Activated gamma-delta T cell treated with Interleukin-2 at 50 U/mL for 16 hours (primary cell): Measurements from ENCODE around the gene SRGAP1.
"Not testable (repeated sequence)": the region's sequence is repeated elsewhere in the genome, so short reads cannot be mapped to it uniquely, and the experiment has no call there.

Experiments used
- DNase-seq: peaks from one replicate; pipeline ENCODE4 v3.0.0-alpha.2; 2020

The SRGAP1 gene

DNA sequence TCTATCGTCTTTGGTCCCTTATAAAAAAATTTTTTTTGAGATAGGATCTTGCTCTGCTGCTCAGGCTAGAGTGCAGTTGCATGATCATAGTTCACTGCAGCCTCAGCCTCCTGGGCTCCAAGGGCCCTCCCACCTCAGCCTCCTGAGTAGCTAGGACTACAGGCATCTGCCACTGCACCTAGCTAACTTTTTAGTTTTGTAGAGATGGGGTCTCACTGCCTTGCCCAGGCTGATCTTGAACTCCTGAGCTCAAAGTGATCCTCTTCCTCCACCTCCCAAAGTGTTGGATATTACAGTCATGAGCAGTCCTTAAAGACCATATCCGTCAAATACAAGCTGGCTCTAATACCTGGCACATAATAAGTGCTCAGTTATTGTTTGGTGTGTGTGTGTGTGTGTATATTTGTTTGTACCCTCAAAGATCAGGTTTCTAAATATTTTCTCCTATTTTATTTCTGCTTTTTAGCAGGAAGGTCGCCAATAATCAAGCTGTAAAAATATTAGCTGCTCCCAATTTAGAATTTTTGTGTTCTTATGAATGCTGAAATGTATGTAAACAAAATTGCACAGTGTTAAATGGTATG is 30.5 kb downstream of the SRGAP1 start:
- DNase-seq = no peak

DNA sequence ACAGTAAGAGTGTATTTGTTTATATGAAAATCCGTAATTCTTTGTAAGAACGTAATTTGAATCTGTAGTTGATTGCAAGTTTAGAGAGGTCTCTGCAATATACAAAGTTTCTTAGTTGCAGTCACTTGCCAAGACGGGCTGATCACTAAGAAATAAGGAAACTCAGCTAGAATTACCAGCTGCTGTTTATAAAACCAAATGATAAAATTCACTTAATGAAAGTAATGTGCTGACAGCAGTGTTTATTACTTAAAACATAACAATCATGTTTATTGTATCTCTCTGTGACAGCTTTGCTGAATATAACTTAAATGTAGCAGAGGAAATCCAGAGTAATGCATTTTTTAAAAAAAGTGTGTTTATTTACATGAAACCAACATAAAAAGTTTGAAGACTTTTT is 31.2 kb downstream of the SRGAP1 start:
- DNase-seq = no peak

GRCh38 chr12:63876980-63877379 is 32.5 kb downstream of the SRGAP1 start:
- no peak for DNase-seq

DNA sequence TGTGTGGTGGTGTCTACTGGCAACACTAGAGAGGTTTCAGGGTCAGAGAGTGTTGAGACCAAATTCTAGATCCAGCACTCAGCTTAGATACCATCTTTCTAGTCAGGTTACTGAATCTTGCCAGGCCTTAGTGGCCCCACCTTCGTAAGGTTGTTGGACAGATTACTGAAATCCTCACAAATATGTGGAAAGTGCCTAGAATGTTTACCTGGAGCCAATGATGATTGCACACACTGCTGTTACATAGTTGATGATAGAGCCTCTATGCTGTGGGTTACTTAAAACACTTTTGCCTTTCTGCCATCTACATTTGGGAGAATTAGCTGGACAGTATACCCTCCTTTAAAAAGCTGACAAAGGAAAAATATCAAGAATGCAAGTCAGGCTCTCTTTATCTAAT is 33.2 kb downstream of the SRGAP1 start:
- no peak for DNase-seq

- DNase-seq = not testable (repeated sequence)
Observed at GRCh38 chr12:63880235-63880634, 35.7 kb downstream of the SRGAP1 start.

- DNase-seq = no peak
Observed at GRCh38 chr12:63880742-63881263, 36.3 kb downstream of the SRGAP1 start.

DNA sequence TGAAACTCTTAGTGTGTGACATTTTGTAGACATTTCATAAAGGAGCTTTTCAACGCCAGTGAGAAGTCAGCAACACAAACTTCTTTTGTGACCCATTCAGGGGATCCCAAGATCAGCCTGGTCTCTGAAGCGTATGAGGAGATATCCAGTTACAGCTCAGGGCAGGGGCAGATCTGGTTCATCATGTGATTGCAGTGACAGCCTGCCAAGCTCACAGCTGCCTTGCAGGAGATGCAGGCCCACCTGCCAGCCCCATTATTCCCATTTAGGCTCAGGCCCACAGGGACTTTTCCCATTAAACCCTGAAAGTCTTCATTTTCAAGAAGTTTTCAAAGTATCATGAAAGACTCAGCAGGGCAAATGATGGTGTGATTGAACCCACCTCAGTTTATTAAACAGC is 38.3 kb downstream of the SRGAP1 start:
- no peak for DNase-seq

GRCh38 chr12:63885401-63885800 is 40.9 kb downstream of the SRGAP1 start:
- no peak for DNase-seq

DNA sequence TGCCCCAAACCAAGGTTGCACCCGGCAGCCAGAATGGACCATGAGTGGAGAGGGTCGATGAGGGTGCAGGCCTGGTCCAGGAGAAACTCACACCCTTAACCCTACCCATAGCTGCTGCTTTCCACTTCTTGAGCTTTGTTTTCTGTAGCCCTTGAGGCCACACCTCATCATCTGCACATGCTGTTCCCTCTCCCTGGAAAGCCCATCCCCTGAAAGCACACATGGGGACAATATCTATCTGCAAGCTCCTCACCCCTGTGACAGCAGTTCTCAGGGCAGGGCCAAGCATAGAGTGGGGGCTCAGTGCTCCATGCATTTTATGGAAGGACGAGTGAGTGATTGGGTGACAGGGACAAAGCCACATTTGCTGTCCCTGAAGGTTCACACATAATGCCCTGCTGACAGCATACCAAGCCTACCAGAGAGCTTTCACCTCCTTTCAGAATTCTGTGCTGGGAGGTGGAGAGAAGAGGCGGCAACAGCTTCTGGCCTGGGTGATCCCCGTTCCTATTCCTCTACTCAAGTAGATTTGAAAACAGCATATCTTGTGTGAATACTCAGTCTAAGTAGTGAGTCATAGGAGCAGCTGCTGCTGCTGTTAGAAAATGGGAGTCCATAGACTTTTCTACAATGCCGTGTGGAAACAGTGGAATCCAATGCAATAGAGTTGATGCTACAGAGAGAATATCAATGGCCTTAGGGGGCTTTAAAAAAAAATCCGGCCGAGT is 44.6 kb downstream of the SRGAP1 start:
- no peak for DNase-seq

DNA sequence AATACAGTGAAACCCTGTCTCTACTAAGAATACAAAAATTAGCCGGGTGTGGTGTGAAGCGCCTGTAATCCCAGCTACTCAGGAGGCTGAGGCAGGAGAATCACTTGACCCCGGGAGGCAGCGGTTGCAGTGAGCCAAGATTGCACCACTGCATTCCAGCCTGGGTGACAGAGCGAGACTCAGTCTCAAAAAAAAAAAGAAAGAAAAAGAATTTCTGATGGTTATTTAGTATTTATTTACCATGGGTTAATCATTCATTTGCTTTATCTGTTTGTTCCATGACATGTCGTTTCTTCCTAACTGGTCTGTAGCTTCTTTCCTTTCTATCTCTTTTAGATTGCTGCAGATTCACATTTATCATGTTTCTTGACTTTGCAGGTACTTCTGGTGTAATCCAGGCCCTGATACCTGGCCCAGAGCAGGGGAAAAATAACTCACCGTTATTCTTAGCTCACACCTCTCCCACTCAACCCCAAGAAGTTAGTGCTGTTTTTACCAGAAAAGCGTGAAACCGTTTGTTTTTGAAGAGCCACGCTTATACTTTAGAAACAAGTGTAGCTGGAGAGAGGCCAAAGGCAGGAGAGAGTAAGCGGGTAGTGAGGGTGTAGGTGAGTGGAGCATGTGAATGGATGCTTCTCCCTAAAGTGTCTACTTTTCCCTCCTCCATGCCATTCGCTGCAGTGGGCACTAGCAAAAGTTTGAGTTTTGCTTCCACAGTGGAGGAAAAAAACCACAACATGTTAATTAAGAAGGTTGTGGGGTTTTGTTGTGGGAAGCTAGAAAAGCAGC is 45.4 kb downstream of the SRGAP1 start:
- no peak for DNase-seq

- DNase-seq = no peak
Observed at GRCh38 chr12:63893170-63893569, 48.7 kb downstream of the SRGAP1 start.

GRCh38 chr12:63894132-63894531 is 49.6 kb downstream of the SRGAP1 start:
- no peak for DNase-seq

DNA sequence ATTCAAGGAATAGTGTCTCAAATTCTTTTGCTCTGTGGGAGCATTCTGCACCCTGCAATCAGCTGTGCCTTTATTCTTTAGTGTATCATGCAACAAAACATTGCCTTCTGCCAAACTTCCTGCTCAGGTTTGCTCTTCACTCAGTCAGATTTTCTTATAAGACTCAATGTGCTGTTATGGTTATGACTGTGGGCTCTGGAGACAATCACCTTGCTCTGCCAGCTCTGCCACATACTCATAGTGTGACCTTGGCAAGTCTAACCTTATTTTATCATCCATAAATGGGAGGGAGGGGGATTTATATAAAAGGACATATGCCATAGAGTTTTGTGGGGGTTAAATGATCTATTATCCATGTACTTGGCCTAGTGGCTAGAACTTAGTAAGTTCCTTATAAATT is 51.3 kb downstream of the SRGAP1 start:
- no peak for DNase-seq

DNA sequence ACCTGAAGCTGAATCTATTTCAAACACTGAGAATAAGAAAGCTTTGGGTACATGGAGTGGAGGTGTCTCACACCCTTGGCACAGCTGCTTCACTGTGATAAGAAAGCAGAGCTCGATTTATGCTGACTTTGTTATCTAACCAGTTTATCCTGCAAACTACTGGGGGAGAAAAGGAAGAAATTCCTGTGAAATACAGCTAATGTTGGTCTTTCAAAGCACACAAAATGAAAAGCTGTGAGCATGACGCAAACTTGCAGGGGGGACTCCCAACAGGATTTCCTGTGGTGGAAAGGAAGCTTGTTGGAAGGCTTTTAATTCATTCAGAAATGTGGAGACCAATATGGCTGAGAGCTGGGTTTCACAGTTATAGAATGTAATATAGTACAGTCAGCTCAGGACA is 53.4 kb downstream of the SRGAP1 start:
- DNase-seq = no peak

DNA sequence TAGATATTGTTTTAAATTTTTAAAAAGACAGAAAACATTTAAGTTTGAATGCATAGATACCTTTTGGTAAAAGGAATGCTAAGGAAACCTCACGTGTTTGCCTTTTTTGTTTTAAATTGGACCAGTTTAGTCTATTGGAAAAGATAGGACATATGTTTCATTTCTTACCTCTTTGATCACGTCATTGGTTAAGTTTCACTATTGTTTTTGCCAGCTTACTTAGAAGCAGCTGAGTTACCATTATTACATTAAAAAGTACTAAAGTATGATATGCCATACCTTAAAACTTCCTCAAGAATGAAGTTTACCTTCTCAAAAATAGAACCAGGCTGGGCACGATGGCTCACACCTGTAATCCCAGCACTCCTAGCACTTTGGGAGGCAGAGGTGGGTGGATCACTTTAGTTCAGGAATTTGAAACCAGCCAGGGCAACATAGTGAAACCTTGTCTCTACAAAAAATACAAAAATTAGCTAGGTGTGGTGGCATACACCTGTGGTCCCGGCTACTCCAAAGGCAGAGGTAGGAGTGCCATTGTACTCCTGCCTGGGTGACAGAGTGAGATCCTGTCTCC is 54.4 kb downstream of the SRGAP1 start:
- DNase-seq = no peak

DNA sequence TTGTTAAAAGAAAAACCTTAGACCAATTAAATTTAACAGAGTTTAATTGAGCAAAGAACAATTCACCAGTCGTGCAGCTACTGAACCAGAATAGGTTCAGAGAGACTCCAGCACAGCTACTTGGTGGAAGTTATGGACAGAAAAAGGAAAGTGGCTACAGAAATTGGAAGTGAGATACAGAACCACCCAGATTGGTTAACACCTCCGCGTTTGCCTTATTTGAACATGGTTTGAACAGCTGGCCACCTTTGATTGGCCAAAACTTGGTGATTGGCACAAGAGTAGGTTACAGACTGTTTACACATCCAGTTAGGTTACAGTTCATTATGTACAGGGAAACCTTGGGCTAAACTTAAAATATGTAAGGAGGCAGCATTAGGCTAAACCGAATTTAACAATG is 54.9 kb downstream of the SRGAP1 start:
- no peak for DNase-seq

DNA sequence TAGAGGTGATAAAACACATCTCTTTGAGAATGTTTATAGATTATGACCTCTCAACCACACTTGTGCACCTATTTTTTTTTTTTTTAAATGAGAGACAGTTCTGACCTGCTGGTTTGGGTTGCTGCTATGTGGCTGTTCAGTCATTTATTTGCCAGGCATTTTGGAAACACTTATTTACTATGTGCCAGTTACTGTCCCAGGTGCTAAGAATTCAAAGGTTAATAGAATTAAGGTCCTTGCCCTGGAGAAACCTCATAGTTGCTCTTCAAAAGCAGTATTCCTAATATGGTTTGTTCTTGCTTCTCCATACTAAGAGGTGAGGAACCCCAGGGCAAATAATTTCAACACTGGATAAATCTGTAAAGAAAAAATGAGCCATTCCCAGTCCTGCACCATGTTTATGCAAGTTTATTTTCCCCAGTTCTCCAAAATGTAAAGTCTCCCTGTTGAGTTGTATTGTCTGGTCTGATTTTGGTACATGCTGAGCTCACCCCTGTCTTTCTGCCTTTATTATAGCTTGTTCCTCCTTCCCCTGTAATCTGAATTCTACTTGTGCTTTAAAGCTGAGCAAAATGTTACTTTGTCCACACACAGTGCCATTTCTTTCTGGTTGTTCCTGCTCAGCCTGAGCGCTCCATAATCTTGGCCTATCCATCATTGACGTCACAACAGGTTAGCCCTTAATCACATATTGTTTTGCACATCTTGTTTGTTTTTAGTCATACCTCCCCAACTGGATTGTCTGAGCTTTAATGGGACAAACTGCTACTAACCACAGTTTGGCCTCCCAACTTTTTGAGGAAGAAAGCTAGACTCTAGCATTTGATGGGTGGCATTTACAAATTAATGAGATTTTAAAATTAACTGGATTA is 56.7 kb downstream of the SRGAP1 start:
- no peak for DNase-seq

DNA sequence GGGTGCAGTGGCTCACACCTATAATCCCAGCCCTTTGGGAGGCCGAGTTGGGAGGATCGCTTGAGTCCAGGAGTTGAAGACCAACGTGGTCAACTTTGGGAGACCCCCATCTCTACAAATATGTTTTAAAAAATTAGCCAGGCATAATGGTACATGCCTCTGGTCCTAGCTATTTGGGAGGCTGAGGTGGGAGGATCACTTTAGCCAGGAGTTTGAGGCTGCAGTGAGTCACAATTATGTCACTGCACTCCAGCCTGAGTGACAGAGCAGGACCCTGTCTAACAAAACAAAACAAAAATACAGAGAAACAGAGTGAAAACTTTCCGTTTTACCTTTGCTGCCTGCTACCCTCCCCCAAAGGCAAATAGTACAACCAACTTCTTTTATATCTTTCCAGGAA is 60.2 kb downstream of the SRGAP1 start:
- DNase-seq = no peak

DNA sequence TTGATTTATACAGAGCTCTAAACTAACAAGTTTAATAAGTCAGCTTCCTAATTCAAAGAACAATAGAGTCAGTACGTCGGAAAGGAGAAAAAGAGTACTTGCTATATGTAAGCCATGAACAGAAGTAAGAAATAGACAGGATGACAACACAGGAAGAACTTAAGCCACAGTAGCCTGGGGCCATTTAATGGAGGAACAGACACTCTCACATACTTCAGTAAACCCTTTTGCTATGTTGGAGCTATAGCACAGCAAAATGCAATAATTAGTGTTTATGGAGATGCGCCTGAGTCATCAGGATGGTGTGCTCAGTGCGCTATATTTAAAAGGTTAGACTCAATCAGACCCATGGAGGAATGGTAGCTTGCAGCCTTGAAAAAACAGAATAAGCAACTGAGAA is 61.0 kb downstream of the SRGAP1 start:
- no peak for DNase-seq

DNA sequence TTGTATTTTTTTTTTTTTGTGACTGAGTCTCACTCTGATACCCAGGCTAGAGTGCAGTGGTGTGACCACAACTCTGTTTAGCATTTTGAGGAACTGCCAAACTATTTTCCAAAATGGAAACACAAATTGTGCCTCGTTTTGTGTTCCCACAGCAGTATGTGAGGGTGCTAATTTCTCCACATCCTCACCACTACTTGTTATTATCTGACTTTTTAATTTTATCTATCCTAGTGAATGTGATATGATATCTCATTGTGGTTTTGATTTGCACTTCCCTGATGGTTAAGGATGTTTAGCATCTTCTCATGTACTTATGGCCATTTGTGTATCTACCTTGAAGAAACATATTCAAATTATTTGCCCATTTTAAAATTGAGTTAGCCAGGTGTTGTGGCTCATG is 62.4 kb downstream of the SRGAP1 start:
- DNase-seq = no peak

- DNase-seq = no peak
Observed at GRCh38 chr12:63907561-63907960, 63.1 kb downstream of the SRGAP1 start.

DNA sequence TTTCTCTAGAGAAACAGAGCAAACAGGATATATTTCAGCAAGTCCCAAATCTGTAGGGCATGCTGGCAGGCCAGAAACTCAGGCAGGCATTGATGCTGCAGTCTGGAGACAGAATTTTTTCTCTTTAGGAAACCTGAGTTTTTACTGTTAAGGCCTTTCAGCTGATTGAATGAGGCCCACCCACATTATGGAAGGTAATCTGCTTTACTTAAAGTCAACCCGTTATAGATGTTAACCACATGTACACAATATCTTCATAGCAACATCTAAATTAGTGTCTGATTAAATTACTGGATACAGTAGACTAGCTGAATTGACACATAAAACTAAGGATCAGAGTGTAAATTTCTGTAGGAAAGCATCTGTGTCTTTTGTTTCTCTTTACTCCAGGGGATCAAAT is 65.2 kb downstream of the SRGAP1 start:
- no peak for DNase-seq

DNA sequence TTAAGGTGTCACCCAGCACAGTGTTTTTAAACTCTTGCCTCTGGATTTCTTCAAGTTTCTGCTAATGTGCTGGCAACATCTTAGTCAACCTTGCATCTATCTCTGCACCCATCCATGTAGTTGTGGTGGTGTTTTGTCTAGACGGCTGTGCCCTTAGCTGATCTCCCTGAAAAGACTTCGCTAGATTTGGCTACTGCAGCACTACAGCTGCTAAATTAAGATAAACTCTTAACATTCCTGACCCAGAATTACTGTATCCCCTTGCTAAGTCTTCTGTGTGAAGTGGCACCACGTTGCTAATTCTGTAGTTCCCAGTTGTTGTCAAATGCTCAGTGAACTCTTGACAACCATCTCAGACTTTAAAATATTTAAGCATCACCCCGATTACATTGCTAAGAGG is 66.8 kb downstream of the SRGAP1 start:
- no peak for DNase-seq
